BLaER1 (cell line): ENCODE measurements around the gene P2RX7.
A peak's percentile ranks its signal among the peaks of the same experiment; 100 is the strongest.

Source experiments
- H3K27ac ChIP-seq: shearing (Covaris generic); formaldehyde crosslinking; 2 replicates; pipeline ENCODE4 v1.8.1; 2022
- H3K27me3 ChIP-seq: shearing (Covaris generic); formaldehyde crosslinking; 2 replicates; pipeline ENCODE4 v1.8.1; 2022
- H3K36me3 ChIP-seq: shearing (Covaris generic); formaldehyde crosslinking; 2 replicates; pipeline ENCODE4 v1.8.1; 2022
- H3K4me1 ChIP-seq: shearing (Covaris generic); formaldehyde crosslinking; 2 replicates; pipeline ENCODE4 v1.8.1; 2022
- H3K4me2 ChIP-seq: shearing (Covaris generic); formaldehyde crosslinking; 2 replicates; pipeline ENCODE4 v1.8.1; 2022
- H3K4me3 ChIP-seq: shearing (Covaris generic); formaldehyde crosslinking; 2 replicates; pipeline ENCODE4 v1.8.1; 2022
- H3K9ac ChIP-seq: shearing (Covaris generic); formaldehyde crosslinking; 2 replicates; pipeline ENCODE4 v1.8.1; 2022
- H3K9me3 ChIP-seq: shearing (Covaris generic); formaldehyde crosslinking; 2 replicates; pipeline ENCODE4 v1.8.1; 2022
- H4K20me1 ChIP-seq: shearing (Covaris generic); formaldehyde crosslinking; 2 replicates; pipeline ENCODE4 v1.8.1; 2022
- Cebpa-rat ChIP-seq: shearing (Covaris generic); IDR thresholded peaks from 2 replicates; pipeline ENCODE4 v1.8.1; 2022

Gene P2RX7

GRCh38 chr12:121117226-121117777, 15.4 kb upstream of the P2RX7 start:
- H3K4me1 ChIP-seq, result peaks cover 23% of the 10 kb centered on the region
- H3K4me2 ChIP-seq, result no peak overlapping the region
- H3K4me3 ChIP-seq, result no peak overlapping the region
- no peak for TF ChIP-seq Cebpa-rat
- no peak overlapping the region for H3K27ac ChIP-seq
- H4K20me1 ChIP-seq, result no peaks in the 10 kb centered on the region
- H3K9ac ChIP-seq, result no peak overlapping the region
- no peaks in the 10 kb centered on the region for H3K9me3 ChIP-seq
- no peaks in the 10 kb centered on the region for H3K27me3 ChIP-seq
- no peaks in the 10 kb centered on the region for H3K36me3 ChIP-seq

- no peaks in the 10 kb centered on the region for H4K20me1 ChIP-seq
- no peak overlapping the region for H3K27ac ChIP-seq
- H3K4me3 ChIP-seq, result no peak overlapping the region
- no peaks in the 10 kb centered on the region for H3K27me3 ChIP-seq
- no peak for TF ChIP-seq Cebpa-rat
- no peaks in the 10 kb centered on the region for H3K9me3 ChIP-seq
- H3K4me1 ChIP-seq, result peaks cover 25% of the 10 kb centered on the region
- H3K36me3 ChIP-seq, result no peaks in the 10 kb centered on the region; the same call in 1 of the 2 replicates
- no peak overlapping the region for H3K9ac ChIP-seq
- H3K4me2 ChIP-seq, result no peak overlapping the region
These were observed 12.4 kb upstream of the P2RX7 start for GRCh38 chr12:121120323-121120722.

GRCh38 chr12:121120989-121121755, 11.5 kb upstream of the P2RX7 start:
- Histone ChIP-seq H3K36me3 (no peaks in the 10 kb centered on the region; the same call in 1 of the 2 replicates), H3K27ac (no peak overlapping the region), H3K9ac (no peak overlapping the region), H3K4me1 (peaks cover 34% of the 10 kb centered on the region), H3K4me3 (no peak overlapping the region), H3K9me3 (no peaks in the 10 kb centered on the region), H4K20me1 (no peaks in the 10 kb centered on the region), H3K27me3 (no peaks in the 10 kb centered on the region), H3K4me2 (peak overlapping the region; percentile 43)
- TF ChIP-seq Cebpa-rat, result no peak

- TF ChIP-seq Cebpa-rat, result no peak
- Histone ChIP-seq H3K9ac (no peak overlapping the region), H3K27ac (no peak overlapping the region), H3K4me2 (peak overlapping the region; percentile 43; the same call in 1 of the 2 replicates), H4K20me1 (no peaks in the 10 kb centered on the region), H3K9me3 (no peaks in the 10 kb centered on the region), H3K27me3 (no peaks in the 10 kb centered on the region), H3K4me3 (no peak overlapping the region), H3K4me1 (peaks cover 40% of the 10 kb centered on the region), H3K36me3 (no peaks in the 10 kb centered on the region; the same call in 1 of the 2 replicates)
These were observed 10.9 kb upstream of the P2RX7 start for GRCh38 chr12:121121805-121122204.

GRCh38 chr12:121123488-121123887, 9.2 kb upstream of the P2RX7 start:
- peaks cover 57% of the 10 kb centered on the region for H3K4me1 ChIP-seq
- no peak for TF ChIP-seq Cebpa-rat
- H3K27ac ChIP-seq, result no peak overlapping the region
- no peaks in the 10 kb centered on the region for H3K9me3 ChIP-seq
- no peaks in the 10 kb centered on the region for H4K20me1 ChIP-seq
- no peak overlapping the region for H3K4me2 ChIP-seq
- no peaks in the 10 kb centered on the region for H3K27me3 ChIP-seq
- H3K4me3 ChIP-seq, result no peak overlapping the region
- no peak overlapping the region for H3K9ac ChIP-seq
- H3K36me3 ChIP-seq, result no peaks in the 10 kb centered on the region; the same call in 1 of the 2 replicates

GRCh38 chr12:121124402-121125109, 8.1 kb upstream of the P2RX7 start:
- TF ChIP-seq Cebpa-rat, result no peak
- H3K4me1 ChIP-seq, result peaks cover 64% of the 10 kb centered on the region
- H3K27me3 ChIP-seq, result no peaks in the 10 kb centered on the region
- no peak overlapping the region for H3K9ac ChIP-seq
- no peaks in the 10 kb centered on the region for H4K20me1 ChIP-seq
- H3K27ac ChIP-seq, result no peak overlapping the region
- no peaks in the 10 kb centered on the region; the same call in 1 of the 2 replicates for H3K36me3 ChIP-seq
- H3K9me3 ChIP-seq, result no peaks in the 10 kb centered on the region
- peak overlapping the region; percentile 5; the same call in 1 of the 2 replicates for H3K4me2 ChIP-seq
- H3K4me3 ChIP-seq, result no peak overlapping the region

- 0 out of 2 replicates have a peak overlapping the region, but pooled peaks have one; percentile 32 for H3K4me3 ChIP-seq
- no peaks in the 10 kb centered on the region for H3K27me3 ChIP-seq
- H3K4me1 ChIP-seq, result peaks cover 75% of the 10 kb centered on the region
- no peak for TF ChIP-seq Cebpa-rat
- H4K20me1 ChIP-seq, result no peaks in the 10 kb centered on the region
- H3K27ac ChIP-seq, result peak overlapping the region; percentile 85
- peak overlapping the region; percentile 73 for H3K4me2 ChIP-seq
- peak overlapping the region; percentile 51; the same call in 1 of the 2 replicates for H3K9ac ChIP-seq
- H3K36me3 ChIP-seq, result no peaks in the 10 kb centered on the region; the same call in 1 of the 2 replicates
- H3K9me3 ChIP-seq, result no peaks in the 10 kb centered on the region
These were observed 5.2 kb upstream of the P2RX7 start for GRCh38 chr12:121127501-121127900.

- Histone ChIP-seq H3K36me3 (no peaks in the 10 kb centered on the region), H3K4me3 (peak overlapping the region; percentile 33; the same call in 1 of the 2 replicates), H3K9ac (peak overlapping the region; percentile 68), H3K4me2 (peak overlapping the region; percentile 73), H3K27me3 (no peaks in the 10 kb centered on the region), H4K20me1 (no peaks in the 10 kb centered on the region), H3K27ac (peak overlapping the region; percentile 85), H3K4me1 (peaks cover 92% of the 10 kb centered on the region), H3K9me3 (no peaks in the 10 kb centered on the region)
- TF ChIP-seq Cebpa-rat, result no peak
These were observed 3.5 kb upstream of the P2RX7 start for GRCh38 chr12:121128908-121129810.

GRCh38 chr12:121129811-121130147, 2.9 kb upstream of the P2RX7 start:
- Histone ChIP-seq H4K20me1 (no peaks in the 10 kb centered on the region), H3K4me2 (peak overlapping the region; percentile 73), H3K9ac (peak overlapping the region; percentile 68), H3K4me1 (peaks cover 95% of the 10 kb centered on the region), H3K36me3 (no peaks in the 10 kb centered on the region), H3K27me3 (no peaks in the 10 kb centered on the region), H3K9me3 (no peaks in the 10 kb centered on the region), H3K27ac (peak overlapping the region; percentile 85), H3K4me3 (peak overlapping the region; percentile 33; the same call in 1 of the 2 replicates)
- TF ChIP-seq Cebpa-rat, result no peak
